ENCODE measurements around the gene TTC12. TPM values are rescaled to one million over a fixed set of nuclear protein-coding genes. Genes with fewer than 3 reads are reported as not detected.

The TTC12 gene
- total RNA-seq, 1 experiment from 2014 or later, result 7.6 TPM

DNA sequence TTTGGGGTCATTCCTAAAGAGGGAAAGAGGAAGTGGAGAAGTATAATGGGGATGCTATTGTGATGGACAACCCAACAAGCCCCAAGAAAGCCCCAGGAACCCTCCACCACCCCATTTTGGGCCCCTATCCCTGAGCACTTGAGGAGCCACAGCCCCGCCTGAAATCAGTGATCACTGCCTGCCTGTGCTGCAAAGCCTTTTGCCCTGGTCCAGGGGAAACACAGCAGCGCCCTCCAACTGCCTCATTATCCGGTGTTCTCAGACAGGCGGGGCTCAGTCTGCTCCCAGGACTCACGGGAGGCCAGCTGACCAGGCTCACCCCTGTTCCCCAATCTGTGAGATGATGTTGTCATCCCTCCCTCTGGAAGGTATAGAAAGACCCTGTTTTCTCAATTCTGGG lies 44.7 kb upstream of the TTC12 start:
- no peak overlapping the region for H3K4me3 Mint-ChIP-seq
- H3K4me1 Mint-ChIP-seq, result peaks cover 2% of the 10 kb centered on the region; the same call in 1 of the 2 replicates
- TF ChIP-seq JUN (CRISPR knock-in tag; IDR thresholded peaks at IDR 0.05), result no peak
- no peak for TF ChIP-seq ZNF219 (CRISPR knock-in tag; IDR thresholded peaks at IDR 0.05; ENCODE audit: borderline replicate concordance)
- TF ChIP-seq SOX15 (CRISPR knock-in tag; IDR thresholded peaks at IDR 0.05), result no peak
- TF ChIP-seq RORB (CRISPR knock-in tag; IDR thresholded peaks at IDR 0.05), result no peak
- TF ChIP-seq USF1 (CRISPR knock-in tag; IDR thresholded peaks at IDR 0.05), result no peak
- TF ChIP-seq, protein P1, sequence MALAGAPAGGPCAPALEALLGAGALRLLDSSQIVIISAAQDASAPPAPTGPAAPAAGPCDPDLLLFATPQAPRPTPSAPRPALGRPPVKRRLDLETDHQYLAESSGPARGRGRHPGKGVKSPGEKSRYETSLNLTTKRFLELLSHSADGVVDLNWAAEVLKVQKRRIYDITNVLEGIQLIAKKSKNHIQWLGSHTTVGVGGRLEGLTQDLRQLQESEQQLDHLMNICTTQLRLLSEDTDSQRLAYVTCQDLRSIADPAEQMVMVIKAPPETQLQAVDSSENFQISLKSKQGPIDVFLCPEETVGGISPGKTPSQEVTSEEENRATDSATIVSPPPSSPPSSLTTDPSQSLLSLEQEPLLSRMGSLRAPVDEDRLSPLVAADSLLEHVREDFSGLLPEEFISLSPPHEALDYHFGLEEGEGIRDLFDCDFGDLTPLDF (CRISPR knock-in tag; IDR thresholded peaks at IDR 0.05), result no peak
- TF ChIP-seq, protein P2, sequence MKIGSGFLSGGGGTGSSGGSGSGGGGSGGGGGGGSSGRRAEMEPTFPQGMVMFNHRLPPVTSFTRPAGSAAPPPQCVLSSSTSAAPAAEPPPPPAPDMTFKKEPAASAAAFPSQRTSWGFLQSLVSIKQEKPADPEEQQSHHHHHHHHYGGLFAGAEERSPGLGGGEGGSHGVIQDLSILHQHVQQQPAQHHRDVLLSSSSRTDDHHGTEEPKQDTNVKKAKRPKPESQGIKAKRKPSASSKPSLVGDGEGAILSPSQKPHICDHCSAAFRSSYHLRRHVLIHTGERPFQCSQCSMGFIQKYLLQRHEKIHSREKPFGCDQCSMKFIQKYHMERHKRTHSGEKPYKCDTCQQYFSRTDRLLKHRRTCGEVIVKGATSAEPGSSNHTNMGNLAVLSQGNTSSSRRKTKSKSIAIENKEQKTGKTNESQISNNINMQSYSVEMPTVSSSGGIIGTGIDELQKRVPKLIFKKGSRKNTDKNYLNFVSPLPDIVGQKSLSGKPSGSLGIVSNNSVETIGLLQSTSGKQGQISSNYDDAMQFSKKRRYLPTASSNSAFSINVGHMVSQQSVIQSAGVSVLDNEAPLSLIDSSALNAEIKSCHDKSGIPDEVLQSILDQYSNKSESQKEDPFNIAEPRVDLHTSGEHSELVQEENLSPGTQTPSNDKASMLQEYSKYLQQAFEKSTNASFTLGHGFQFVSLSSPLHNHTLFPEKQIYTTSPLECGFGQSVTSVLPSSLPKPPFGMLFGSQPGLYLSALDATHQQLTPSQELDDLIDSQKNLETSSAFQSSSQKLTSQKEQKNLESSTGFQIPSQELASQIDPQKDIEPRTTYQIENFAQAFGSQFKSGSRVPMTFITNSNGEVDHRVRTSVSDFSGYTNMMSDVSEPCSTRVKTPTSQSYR (CRISPR knock-in tag; IDR thresholded peaks at IDR 0.05), result no peak
- no peak for TF ChIP-seq GTF2I (CRISPR knock-in tag; conservative IDR thresholded peaks at IDR 0.05)
- TF ChIP-seq NR3C1 (CRISPR knock-in tag; conservative IDR thresholded peaks at IDR 0.05; ENCODE audit: low read depth), result no peak
- no peak for TF ChIP-seq ZNF425 (CRISPR knock-in tag; conservative IDR thresholded peaks at IDR 0.05)
- no peak for TF ChIP-seq NFE2L1 (CRISPR knock-in tag; IDR thresholded peaks at IDR 0.05)
- TF ChIP-seq MLX (CRISPR knock-in tag; IDR thresholded peaks at IDR 0.05), result no peak
- no peak for TF ChIP-seq TEAD1 (CRISPR knock-in tag; IDR thresholded peaks at IDR 0.05)
- TF ChIP-seq FOXP1 (CRISPR knock-in tag; IDR thresholded peaks at IDR 0.05; ENCODE audit: borderline replicate concordance), result no peak
- no peak for TF ChIP-seq HMGXB4 (CRISPR knock-in tag; IDR thresholded peaks at IDR 0.05)
- TF ChIP-seq, protein P3, sequence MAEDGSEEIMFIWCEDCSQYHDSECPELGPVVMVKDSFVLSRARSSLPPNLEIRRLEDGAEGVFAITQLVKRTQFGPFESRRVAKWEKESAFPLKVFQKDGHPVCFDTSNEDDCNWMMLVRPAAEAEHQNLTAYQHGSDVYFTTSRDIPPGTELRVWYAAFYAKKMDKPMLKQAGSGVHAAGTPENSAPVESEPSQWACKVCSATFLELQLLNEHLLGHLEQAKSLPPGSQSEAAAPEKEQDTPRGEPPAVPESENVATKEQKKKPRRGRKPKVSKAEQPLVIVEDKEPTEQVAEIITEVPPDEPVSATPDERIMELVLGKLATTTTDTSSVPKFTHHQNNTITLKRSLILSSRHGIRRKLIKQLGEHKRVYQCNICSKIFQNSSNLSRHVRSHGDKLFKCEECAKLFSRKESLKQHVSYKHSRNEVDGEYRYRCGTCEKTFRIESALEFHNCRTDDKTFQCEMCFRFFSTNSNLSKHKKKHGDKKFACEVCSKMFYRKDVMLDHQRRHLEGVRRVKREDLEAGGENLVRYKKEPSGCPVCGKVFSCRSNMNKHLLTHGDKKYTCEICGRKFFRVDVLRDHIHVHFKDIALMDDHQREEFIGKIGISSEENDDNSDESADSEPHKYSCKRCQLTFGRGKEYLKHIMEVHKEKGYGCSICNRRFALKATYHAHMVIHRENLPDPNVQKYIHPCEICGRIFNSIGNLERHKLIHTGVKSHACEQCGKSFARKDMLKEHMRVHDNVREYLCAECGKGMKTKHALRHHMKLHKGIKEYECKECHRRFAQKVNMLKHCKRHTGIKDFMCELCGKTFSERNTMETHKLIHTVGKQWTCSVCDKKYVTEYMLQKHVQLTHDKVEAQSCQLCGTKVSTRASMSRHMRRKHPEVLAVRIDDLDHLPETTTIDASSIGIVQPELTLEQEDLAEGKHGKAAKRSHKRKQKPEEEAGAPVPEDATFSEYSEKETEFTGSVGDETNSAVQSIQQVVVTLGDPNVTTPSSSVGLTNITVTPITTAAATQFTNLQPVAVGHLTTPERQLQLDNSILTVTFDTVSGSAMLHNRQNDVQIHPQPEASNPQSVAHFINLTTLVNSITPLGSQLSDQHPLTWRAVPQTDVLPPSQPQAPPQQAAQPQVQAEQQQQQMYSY (CRISPR knock-in tag; IDR thresholded peaks at IDR 0.05), result no peak
- TF ChIP-seq STAT6 (CRISPR knock-in tag; conservative IDR thresholded peaks at IDR 0.05; ENCODE audit: low read depth), result no peak
- H3K27me3 Mint-ChIP-seq (ENCODE audit: low read depth), result no peaks in the 10 kb centered on the region; the same call in 1 of the 2 replicates
- ChIA-PET CTCF (no interaction called here), POLR2A (no interaction called here)
- H3K36me3 Mint-ChIP-seq, result no peaks in the 10 kb centered on the region
- no peak for ATAC-seq
- H3K27ac Mint-ChIP-seq, result no peak overlapping the region
- DNase-seq (ENCODE audit: low spot score), result no peak
- H3K9me3 Mint-ChIP-seq, result no peaks in the 10 kb centered on the region
